Esophagus muscularis mucosa (tissue), 4 donors: Measurements from ENCODE around the gene RIN3.

Experiments used
- CTCF ChIP-seq, 3 experiments: fragments of 200-600 bp in 2 of 3; fragments of 450-650 bp in 1 of 3; sonication (generic) in 2 of 3; IDR thresholded peaks; one replicate each; pipeline ENCODE4 v1.5.1; 2017 to 2019; ENCODE audit warnings: antibody characterized with exemption in 3 of 3, mild to moderate bottlenecking in 2 of 3, moderate library complexity in 1 of 3
- EP300 ChIP-seq: sonication (generic); formaldehyde crosslinking; IDR thresholded peaks from one replicate; pipeline ENCODE4 v1.6.1; 2017; ENCODE audit warnings: antibody characterized with exemption
- POLR2A ChIP-seq: fragments of 450-650 bp; IDR thresholded peaks from one replicate; pipeline ENCODE4 v1.6.1; 2017; ENCODE audit warnings: antibody characterized with exemption, moderate library complexity, mild to moderate bottlenecking, low read depth
- POLR2AphosphoS5 ChIP-seq, 2 donors: sonication (generic); formaldehyde crosslinking; IDR thresholded peaks; one replicate each; pipeline ENCODE4 v1.6.1; 2017; ENCODE audit warnings: antibody characterized with exemption in 2 of 2

- TF ChIP-seq CTCF (IDR thresholded peaks at IDR 0.05) (no peak), EP300 (no peak), POLR2A (no peak), POLR2AphosphoS5 (IDR thresholded peaks at IDR 0.05) (no peak)
Measured at GRCh38 chr14:92505826-92506225, 7.8 kb upstream of the RIN3 start.
